OCI-LY3 (cell line): ENCODE results near the gene GNAO1.

ENCODE experiments used
- CTCF ChIP-seq: fragments of 200-600, 300-600 bp; sonication (generic); IDR thresholded peaks from 2 replicates; pipeline ENCODE4 v1.5.1; 2014; ENCODE audit warnings: antibody characterized with exemption, low read length, low read depth
- EZH2phosphoT487 ChIP-seq: fragments of 200-600 bp; shearing (Covaris generic); IDR thresholded peaks from 2 replicates; pipeline ENCODE4 v1.6.1; 2018; ENCODE audit warnings: antibody characterized with exemption, mixed run types, low read depth

GRCh38 chr16:56277075-56277474, 85.8 kb downstream of the GNAO1 start:
- no peak for TF ChIP-seq CTCF
- no peak for TF ChIP-seq EZH2phosphoT487
